ENCODE results near the gene P2RX5.
A peak's percentile ranks its signal among the peaks of the same experiment; 100 is the strongest.

Gene P2RX5

GRCh38 chr17:3655766-3656165 lies 40.2 kb downstream of the P2RX5 start:
- DNase-seq: no peak

- DNase-seq: no peak
Measured at GRCh38 chr17:3647769-3648555, 48.0 kb downstream of the P2RX5 start.

GRCh38 chr17:3647251-3647650 lies 48.7 kb downstream of the P2RX5 start:
- no peak for DNase-seq

- no peak for DNase-seq
Measured at GRCh38 chr17:3645310-3645709, 50.6 kb downstream of the P2RX5 start.

- DNase-seq: no peak
Measured at GRCh38 chr17:3643889-3644349, 52.0 kb downstream of the P2RX5 start.

GRCh38 chr17:3641717-3642486 lies 54.1 kb downstream of the P2RX5 start:
- DNase-seq: no peak

- DNase-seq: no peak
Measured at GRCh38 chr17:3641014-3641413, 54.9 kb downstream of the P2RX5 start.

- no peak for DNase-seq
Measured at GRCh38 chr17:3639981-3640596, 55.9 kb downstream of the P2RX5 start.

- DNase-seq: no peak
Measured at GRCh38 chr17:3636908-3637373, 59.0 kb downstream of the P2RX5 start.

- DNase-seq: peak; percentile 94
Measured at GRCh38 chr17:3636154-3636907, 59.6 kb downstream of the P2RX5 start, which contains the start of the genes CTNS and SHPK. Gene CTNS, plus strand, starts transcription at chr17:3636760. Its CDS starts 3,447 bp downstream, at chr17:3640207. Gene SHPK, minus strand, starts transcription at chr17:3636250. Its CDS starts 31 bp downstream, at chr17:3636219.

- no peak for DNase-seq
Measured at GRCh38 chr17:3635474-3636153, 60.3 kb downstream of the P2RX5 start.

GRCh38 chr17:3632287-3632686 lies 63.7 kb downstream of the P2RX5 start:
- no peak for DNase-seq

- DNase-seq: no peak
Measured at GRCh38 chr17:3630781-3631180, 65.2 kb downstream of the P2RX5 start.

GRCh38 chr17:3627769-3628167 lies 68.2 kb downstream of the P2RX5 start:
- DNase-seq: no peak

- no peak for DNase-seq
Measured at GRCh38 chr17:3626831-3627768, 68.9 kb downstream of the P2RX5 start.

All from cortex of kidney (tissue), 1 donor.